GM19351 (cell line): ENCODE data around the gene OR2G2.

Experiments
- ATAC-seq: cut with Tn5 transposase; IDR thresholded peaks from one replicate; pipeline ENCODE4 v1.9.1; 2021; ENCODE audit warnings: mild to moderate bottlenecking, moderate library complexity; ENCODE audit not compliant: unreplicated experiment

Gene OR2G2, protein sequence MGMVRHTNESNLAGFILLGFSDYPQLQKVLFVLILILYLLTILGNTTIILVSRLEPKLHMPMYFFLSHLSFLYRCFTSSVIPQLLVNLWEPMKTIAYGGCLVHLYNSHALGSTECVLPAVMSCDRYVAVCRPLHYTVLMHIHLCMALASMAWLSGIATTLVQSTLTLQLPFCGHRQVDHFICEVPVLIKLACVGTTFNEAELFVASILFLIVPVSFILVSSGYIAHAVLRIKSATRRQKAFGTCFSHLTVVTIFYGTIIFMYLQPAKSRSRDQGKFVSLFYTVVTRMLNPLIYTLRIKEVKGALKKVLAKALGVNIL

DNA sequence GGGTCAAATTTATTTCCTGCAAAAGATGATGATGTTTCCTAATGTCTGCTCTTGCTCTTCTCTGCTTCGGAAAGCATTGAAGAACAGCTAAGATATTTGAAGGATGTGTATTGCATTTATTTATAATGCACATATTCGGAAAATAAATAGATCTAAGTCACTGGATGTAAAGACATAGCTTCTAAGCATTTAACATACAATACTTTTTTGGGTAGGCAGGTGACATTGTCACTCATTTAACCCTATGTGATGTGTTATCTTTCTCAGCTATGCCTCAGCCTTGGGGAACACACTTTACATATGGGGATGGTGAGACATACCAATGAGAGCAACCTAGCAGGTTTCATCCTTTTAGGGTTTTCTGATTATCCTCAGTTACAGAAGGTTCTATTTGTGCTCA is at the start of gene OR2G2:
Gene OR2G2 (plus strand): TSS at position 301 of the 400 bp plus-strand sequence. CDS start 0 bp downstream, at position 301.
- no peak for ATAC-seq

DNA sequence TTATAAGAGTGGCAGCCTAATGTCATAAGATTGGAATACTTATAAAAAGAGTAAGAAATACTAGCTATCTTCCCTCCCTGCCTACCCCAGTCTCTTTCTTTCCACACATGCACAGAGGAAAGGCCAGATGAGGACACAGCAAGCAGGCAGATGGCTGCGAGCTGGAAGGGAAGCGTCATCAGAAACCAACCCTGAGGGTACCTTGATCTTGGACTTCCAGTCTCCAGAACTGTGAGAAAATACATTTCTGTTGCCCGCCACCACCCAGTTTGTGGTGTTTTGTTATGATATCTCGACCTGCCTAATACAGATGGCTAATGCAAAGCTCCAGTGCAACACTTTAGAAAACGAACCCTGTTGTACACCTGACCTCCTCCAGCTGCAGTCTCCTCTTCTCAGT is 49.6 kb upstream of the OR2G2 start:
- ATAC-seq: no peak

DNA sequence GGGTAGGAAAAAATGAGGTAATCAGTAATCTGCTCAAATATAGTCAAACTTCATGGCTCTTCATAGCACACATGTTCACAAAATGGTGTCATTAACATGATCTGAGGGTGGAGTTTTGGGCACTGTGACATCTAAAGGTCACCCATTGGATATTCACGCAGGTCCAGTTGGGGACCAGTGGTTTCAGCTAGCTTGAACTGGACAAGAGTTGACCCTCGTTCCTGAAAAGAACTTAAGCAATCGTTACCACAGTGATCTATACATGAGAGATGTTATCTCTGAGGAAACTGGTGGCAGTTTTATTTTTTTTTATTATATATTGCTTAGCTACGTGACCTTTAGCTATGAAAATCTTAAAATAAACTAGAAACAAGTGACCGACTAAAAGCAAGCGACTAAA is 48.9 kb upstream of the OR2G2 start:
- ATAC-seq: no peak

DNA sequence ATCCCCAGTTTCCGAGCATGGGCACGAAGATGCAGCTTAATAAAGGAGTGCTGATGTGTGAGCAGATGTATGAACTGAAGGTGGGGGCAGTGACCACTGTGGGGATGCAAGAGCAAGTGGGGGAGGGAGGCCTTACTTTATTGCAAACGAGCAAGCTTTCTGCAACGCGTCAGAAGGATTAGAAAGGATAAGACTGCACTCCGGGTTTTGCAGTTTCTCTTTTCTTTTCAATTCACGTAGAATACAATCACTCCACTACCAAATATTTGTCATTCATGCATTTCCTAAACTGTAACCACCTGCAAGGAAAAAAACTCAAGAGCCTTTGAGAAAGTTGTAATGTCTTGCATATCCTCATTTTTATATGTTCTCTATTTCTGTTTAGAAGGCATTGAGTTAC is 47.6 kb upstream of the OR2G2 start:
- ATAC-seq: no peak

DNA sequence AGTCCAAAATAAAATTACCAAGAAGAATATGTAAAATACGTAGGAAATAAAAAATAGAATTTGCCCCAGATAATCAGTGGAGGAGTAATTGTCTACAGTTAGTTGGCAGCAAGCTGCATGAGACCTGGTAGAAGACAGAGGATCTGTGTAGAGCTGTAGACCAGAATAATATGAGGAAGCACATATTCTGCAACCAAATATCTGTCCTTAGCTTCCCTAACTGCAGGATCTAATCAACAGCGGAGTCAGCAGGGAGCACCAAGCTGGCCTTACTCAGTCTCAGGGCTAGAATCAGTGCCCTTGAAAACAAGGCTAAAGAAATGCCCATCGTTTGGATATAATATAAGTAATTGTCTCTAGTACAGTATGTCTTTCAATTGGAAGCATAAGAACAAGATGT is 45.3 kb upstream of the OR2G2 start:
- no peak for ATAC-seq

DNA sequence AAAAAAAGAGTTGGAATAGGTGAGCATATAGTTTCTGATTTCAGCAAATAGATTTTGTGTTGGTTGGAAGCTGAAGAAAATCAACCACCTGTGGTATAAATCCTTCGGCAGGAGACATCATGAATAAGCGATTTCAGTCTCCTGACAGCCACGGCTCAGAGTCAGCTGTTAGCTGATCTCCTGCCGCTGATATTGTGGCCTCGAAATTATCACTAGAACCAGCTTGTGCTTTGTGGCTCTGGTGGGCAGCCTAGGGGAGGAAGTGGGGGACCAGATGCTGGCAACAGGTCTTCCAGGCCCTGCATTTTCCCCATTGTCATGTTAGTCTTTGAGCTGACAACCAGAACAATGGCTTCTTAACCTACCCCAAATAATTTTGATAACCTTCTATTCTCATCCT is 40.1 kb upstream of the OR2G2 start:
- ATAC-seq: no peak

DNA sequence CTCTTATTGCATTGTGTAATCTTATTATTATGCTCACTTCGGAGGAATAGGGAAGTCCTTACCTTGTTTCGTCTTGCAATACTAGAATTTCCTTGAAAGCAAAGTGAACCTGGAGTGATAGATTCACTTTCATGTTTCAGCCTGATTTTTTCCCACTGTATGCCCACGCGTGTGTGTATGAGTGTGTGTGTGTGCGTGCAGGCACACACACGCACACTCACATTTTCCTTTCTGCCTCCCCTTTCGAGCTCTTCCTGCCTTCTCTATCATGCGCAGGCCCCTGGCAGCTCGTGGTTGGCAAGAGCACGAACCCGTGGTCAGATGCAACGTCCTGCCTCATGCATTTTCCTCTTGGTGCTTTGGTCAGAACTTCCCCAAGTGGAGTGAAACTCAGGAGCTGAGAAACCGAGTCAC is 39.4 kb upstream of the OR2G2 start, which contains the start of gene GCSAML:
Gene GCSAML (plus strand): TSS at position 366 of the 414 bp plus-strand sequence. CDS start 58 bp downstream, outside the sequence.
- ATAC-seq: no peak

DNA sequence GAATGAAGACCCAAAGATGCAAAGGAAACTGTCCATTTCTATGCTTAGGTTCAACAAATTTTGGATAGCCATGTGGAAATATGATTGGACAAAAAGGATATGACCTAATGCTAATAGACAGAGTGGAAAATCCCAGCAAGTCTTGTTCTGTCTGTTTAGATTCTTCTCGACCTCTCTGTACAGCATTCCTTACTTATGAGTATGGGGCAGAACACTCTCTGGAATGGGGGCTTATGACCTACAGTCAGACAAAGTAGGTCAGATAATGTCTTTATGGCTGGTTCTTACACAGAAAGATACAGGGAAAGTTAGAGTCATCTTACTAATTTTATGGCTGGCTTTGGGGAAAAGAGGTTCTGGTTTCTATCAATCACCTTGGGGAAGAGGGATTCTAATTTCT is 36.4 kb upstream of the OR2G2 start:
- ATAC-seq: no peak

DNA sequence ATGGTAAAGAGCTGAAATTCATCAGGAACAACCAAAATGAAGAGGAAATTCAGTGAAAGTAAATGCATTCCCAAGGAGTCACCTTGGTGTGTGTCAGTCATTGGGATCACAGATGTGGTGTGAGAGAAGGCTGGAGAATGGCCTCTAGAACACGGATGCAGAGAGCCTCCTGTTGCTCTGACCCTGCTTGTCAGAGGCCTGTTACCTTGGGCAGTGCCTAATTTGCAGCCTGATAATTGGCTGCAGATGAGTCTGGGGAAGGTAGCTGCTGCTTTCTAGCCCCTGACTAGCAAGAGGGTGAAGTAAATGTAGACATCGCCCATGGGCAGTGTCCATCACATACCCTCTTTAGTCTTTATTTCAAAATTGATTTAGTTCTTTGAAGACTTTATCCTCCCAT is 35.9 kb upstream of the OR2G2 start:
- no peak for ATAC-seq

DNA sequence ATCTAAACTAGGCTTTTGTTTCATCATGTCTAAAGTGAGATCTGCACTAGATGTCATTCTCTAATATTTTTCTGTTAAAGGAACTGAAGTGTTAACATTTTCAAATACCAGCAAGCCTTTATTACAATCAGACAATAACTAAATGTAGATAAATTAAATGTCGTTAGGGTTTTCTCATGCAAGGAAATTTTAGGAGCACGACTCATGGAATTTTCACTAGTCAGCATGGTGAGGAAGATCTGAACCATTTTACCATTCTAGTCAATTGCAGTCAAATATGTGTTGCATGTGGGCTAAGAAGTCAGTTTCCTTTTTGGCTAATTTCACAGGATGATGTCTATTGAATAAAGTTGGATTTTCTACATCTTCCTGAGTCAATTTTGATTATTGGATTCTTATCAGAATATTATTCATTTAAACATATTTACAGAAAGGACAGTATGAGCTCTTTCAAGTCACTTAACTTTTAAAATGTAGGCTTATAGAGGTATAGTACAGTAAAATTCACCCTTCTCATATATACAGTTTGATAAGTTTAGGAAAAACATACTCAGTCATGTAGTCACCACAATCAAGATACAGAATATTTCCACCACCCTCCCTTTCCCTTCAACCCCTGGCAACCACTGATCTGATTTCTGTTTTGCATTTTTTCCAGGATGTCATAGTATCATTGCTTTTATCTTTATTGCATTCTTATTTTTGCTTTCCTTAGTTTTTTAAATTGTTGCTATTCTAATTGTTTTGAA is 30.1 kb upstream of the OR2G2 start:
- ATAC-seq: no peak

DNA sequence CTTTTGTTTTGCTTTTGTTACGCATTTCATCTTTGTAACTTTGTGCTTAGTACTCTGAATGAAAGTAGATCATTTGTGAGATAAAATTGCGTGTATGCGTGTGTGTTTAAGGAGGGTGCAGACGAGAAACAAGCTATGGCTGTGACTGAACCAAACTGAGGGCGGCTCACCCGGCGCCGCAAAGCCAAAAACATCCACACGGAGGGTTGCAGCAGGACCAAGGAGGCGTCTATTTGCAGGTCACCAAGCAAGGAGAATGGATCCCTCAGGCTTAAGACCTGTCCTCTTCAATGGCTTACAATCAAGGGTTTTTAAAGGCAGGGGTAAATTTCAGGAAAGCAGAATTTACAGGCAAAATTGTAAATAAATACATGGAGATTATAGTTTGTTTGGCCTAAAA is 26.4 kb upstream of the OR2G2 start:
- no peak for ATAC-seq

DNA sequence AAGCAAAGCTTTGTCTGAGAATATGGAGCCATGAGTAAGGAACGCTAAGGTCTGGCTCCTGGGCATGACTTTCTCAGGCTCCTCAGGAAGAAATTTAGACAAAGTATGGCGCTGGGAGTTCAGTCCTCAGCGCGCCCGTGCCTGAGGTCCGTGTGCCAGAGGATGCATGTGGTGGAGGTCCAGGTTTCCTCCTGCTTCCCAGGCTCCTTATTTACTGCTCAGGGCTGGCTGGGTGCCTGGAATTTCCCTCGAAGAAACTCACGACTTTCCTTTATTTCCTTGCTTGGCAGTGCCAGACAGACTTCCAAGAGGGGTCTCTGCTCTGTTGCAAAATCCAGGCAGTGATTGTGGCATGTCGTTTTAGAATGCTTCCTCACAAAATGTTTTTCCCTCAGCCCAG is 26.0 kb upstream of the OR2G2 start:
- ATAC-seq: no peak

DNA sequence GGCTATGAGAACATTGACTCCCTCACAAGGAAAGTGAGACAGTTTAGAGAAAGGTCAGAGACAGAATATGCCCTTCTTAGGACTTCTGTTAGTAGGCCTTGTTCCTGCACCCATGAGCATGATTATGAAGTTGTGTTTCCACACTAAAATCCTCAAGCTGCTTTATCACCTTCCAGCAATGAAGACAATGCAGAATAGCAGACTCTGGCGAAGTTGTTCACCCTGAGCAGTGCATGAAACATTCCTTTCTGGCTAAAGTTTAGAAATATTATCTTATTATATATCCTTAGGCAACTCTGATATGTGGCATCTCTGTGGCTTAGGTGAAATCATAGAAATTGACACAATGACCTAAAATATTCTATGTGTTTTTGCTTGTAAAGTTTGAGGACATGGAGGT is 13.9 kb upstream of the OR2G2 start:
- no peak for ATAC-seq

DNA sequence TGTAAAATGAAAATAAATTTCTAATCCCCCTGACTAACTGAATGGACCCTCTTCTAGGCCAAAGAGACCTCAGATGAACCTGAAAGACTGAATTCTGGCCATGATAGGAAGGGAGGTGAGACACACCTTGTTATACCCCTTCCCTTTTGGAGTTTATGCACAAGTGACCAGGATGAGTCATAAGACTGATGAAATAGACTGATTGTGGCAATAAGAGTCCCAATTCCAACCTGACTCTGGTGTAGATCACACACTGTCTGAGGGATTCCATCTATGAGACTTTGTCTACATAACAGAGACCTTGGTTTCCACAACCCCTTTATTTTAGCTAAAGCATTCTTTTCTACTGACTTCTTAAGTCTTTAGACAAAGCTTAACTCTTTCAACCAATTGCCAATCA is 13.5 kb upstream of the OR2G2 start:
- ATAC-seq: no peak

DNA sequence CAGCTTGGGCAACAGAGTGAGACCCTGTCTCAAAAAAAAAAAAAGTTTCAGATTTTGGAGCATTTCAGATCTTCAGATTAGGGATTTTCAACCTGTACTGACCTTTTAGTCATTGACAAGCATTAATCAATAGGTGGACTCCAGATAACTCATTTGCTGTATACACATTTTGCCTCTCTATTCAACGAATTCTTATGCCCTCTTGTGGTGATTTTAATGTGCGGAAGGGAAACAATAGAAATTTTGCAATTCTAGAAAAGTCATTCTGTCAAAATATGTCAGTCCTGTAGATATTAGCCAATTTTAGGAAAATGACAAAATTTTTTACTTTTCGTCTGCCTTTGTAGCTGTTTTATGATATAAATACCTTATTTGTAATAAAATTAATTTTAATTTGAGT is 11.6 kb upstream of the OR2G2 start:
- peak; percentile 60 for ATAC-seq

DNA sequence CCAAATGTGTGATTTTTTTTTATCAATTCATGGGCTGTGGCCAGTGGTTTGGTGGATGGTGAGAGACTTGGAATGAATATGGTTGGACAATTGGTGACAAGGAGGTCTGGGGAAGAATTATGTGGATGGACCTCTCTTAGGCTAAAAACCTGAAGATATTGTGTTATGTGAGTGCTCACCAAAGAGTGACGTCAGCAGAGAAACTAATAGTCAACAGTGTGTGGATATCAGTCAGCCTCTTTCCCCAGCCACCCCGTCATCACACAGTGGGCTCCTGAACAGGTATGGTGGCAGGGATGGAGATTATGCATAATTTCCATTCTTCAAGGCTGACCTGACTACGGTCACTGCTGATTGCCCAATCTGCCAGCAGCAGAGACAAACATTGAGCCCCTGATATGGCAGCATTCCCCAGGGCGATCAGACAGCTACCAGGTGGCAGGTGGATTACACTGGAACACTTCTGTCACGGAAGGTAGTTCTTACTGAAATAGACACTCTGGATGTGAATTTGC is 9.2 kb upstream of the OR2G2 start:
- no peak for ATAC-seq

DNA sequence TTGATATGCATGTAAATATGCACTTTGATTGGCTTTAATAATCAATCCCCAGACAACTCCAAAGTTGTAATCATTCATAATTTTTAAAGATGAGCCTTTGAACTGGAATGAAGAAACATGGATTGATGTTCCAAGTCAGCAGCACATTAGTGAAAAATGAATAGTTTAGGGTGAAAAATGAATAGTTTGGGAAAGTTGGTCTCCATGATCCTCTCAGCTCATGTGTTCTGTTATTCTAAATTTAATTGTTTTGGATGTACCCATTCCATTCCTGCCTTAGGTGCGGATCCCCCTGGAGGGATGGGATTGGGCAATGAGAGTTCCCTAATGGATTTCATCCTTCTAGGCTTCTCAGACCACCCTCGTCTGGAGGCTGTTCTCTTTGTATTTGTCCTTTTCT is 17.1 kb downstream of the OR2G2 start, which contains the start of gene OR2G3:
Gene OR2G3 (plus strand): TSS at position 301 of the 400 bp plus-strand sequence. CDS start 0 bp downstream, at position 301.
- no peak for ATAC-seq

DNA sequence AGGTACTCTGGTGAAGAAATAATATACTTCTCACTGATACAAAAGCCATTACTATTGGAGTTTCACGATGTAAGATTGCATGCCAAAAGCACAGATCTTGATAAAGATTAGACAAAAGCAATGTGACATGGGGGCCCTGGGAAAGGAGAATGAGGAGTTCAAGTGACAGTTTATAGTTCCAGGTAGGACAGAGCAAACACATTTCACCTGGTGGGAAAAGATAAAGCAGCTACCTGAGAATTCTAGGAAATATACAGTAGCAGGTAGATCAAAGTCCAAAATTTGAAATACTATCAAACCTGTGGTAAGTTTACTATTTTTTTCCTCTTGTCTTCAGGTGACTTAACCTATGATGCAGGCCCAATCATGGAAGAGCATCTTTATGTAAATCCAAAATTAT is 25.2 kb downstream of the OR2G2 start:
- no peak for ATAC-seq

DNA sequence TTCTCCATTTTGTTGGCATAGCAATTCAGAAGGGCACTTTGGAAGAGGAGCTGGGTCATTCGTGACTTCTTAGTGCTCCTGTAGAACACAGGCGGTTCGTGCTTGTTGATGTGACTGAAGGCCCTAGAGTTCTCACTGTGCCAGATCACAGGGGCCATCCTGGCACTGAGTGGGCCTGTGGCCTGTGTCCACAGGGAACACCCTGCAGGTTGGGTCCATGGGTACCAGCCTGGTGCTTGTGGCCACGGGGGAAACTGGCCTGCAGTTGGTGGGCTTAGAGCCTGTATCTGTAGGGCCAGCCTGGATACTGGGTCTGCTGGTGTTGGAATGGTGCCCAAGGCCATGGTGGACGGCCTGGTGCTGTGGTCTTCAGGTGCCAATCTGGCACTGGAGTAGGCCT is 26.5 kb downstream of the OR2G2 start:
- no peak for ATAC-seq

DNA sequence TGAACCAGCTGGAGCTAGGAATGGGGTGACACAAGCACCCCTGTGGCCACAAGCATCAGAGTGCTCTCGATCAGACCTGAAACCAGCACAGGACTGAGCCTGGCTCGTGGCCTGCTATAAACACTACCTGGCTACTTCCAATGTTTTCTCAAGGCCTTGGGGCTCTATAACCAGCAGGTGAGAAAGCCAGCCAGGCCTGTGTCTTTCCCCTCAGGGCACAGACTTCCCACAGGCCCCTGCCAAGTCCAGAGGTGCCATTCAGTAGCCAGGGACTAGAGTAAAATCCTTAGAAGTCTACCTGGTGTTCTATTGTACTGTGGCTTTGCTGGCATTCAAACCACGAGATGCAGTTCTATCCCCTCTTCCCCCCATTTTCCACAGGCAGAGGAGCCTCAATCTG is 39.8 kb downstream of the OR2G2 start:
- ATAC-seq: no peak

DNA sequence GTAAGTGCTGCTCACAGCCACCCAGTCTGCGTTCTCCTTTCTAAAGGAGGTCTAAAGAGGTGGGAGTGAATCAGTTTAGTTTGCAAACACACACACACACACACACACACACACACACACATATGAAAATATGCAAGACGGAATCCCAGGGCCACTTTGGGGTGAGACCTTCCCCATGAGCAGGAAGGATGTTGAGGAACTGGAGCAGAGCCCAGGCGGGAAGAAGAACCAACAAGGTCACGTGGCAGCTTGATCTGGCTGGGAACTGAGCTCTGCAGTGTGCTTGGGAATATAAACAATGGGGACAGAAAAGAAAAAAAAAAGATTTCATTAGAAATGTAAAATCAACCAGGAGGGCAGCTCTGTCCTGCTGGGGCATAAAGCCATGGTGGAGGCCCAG is 49.9 kb downstream of the OR2G2 start:
- ATAC-seq: no peak

DNA sequence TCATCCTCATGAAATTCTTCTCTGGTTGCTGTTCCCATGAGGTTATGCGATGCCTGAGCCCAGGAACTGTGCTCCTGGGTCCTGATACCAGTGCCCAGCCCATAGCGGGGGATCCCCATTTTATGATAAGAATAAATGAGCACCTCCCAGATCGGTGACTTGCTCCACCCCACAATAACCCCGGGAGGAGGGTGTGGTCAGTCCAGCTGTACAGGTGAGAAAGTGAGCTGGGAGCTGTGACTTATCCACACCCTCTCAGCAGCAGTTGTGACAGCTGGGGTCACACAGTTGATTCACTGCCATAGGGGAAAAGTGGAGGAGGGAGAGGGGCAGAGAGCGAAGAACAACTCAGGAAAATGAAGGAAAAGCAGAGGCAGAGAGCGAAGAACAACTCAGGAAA is 50.6 kb downstream of the OR2G2 start:
- ATAC-seq: no peak
